ENCODE measurements around the gene CMTM5.
A peak's percentile ranks its signal among the peaks of the same experiment; 100 is the strongest.
"Not testable (repeated sequence)": the region's sequence is repeated elsewhere in the genome, so short reads cannot be mapped to it uniquely, and the experiment has no call there.

Gene CMTM5

DNA sequence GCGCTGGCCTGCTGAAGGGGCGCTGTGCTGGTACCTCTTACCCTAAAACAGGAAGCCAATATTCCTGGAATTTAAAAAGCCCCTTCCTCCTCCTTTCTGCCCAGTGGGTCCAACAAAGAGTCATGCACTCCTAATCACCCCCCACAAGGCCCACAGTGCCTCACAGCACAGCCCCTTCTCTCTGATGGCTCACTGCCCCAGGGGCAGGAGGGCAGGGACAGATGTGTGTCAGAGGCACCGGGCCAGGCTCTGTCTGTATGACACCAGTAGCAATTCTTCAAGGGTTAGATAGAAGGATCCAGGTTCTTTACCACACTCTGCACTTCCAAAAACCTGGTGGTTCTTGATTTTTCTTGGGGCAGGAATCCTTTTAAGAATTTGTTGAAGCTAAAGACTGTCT lies 22.3 kb downstream of the CMTM5 start:
- H3K27ac Mint-ChIP-seq, result no peak overlapping the region
- H3K36me3 Mint-ChIP-seq, result no peaks in the 10 kb centered on the region
- DNase-seq (ENCODE audit: low spot score in 2 of 2) (no peak), ATAC-seq (no peak)
- H3K4me3 Mint-ChIP-seq, result no peak overlapping the region
- H3K9me3 Mint-ChIP-seq, result no peaks in the 10 kb centered on the region
- no peaks in the 10 kb centered on the region for H3K4me1 Mint-ChIP-seq

DNA sequence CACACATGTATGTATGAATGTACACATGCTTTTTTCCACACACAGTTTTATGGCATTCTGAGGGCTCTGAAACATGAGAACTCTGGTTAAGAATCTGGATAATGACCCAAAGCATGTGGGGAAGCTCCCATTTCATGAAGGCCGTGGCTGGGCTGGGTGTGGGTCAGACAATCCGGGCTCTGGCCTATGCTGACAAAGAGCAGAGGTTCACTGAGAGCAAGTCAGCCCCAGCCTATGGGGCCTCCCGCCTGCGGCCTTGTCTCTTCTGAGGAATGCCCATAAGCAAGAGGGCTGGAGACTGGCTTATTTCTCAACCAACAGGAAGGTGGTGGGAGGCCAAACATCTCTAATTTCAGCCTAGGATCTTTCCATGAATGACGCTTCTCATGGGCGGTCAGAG lies 22.7 kb downstream of the CMTM5 start:
- H3K4me1 Mint-ChIP-seq, result no peaks in the 10 kb centered on the region
- H3K9me3 Mint-ChIP-seq, result no peaks in the 10 kb centered on the region
- no peak for ATAC-seq
- H3K36me3 Mint-ChIP-seq, result no peaks in the 10 kb centered on the region
- DNase-seq (ENCODE audit: low spot score in 2 of 2), result no peak
- H3K4me3 Mint-ChIP-seq, result no peak overlapping the region
- H3K27ac Mint-ChIP-seq, result peak overlapping the region; percentile 45

GRCh38 chr14:23400496-23401149 lies 23.8 kb downstream of the CMTM5 start:
- not testable (repeated sequence) for H3K36me3 Mint-ChIP-seq; H3K4me1 Mint-ChIP-seq; DNase-seq (ENCODE audit: low spot score in 2 of 2); H3K9me3 Mint-ChIP-seq; ATAC-seq; H3K27ac Mint-ChIP-seq; H3K4me3 Mint-ChIP-seq

DNA sequence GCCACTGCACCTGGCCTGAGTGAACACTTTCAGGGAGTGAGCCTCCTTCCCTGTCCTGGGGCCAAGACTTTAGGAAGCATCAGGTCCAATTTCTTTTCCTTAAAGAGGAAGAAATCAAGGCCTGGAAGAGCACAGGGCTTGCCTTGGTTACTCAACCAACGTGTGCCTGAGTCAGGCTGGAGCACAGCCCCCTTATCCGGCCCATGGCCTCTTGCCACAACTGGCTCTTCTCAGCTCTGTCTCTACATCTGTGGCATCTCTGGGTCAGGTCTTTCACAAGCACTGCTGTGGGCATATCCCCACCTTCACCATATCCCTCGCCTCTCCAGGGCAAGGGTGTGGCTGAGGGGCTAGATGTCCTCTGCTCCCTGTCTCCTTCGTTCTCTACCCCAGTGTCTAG lies 24.4 kb downstream of the CMTM5 start:
- DNase-seq (ENCODE audit: low spot score in 2 of 2) (no peak), ATAC-seq (no peak)
- Mint-ChIP-seq H3K36me3 (no peaks in the 10 kb centered on the region), H3K27ac (no peak overlapping the region), H3K9me3 (no peaks in the 10 kb centered on the region), H3K4me1 (peaks cover 5% of the 10 kb centered on the region), H3K4me3 (no peak overlapping the region)

- no peak for ATAC-seq
- Mint-ChIP-seq H3K4me1 (peaks cover 5% of the 10 kb centered on the region), H3K27ac (no peak overlapping the region), H3K4me3 (no peak overlapping the region), H3K9me3 (no peaks in the 10 kb centered on the region), H3K36me3 (no peaks in the 10 kb centered on the region)
- DNase-seq (ENCODE audit: low spot score in 2 of 2), result no peak
These were observed 25.7 kb downstream of the CMTM5 start for GRCh38 chr14:23402296-23403138.

DNA sequence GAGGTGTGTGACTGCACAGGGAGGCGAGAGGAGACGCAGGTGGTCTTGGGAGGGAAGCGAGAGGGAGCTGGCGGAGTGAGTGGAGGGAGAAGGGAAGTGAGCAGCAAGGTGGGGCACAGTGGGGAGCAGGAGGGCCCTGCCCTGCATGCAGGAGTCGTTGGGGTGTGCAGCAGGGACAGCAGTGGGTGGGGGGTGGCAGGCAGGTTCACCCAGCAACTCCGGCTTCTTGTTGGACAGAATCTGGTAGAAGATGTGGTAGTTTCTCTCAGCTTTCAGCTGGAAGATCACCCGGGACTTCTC lies 26.2 kb downstream of the CMTM5 start:
- no peak for ATAC-seq
- Mint-ChIP-seq H3K4me3 (no peak overlapping the region), H3K27ac (no peak overlapping the region), H3K9me3 (no peaks in the 10 kb centered on the region), H3K4me1 (peaks cover 5% of the 10 kb centered on the region), H3K36me3 (no peaks in the 10 kb centered on the region)
- DNase-seq (ENCODE audit: low spot score in 2 of 2), result no peak

DNA sequence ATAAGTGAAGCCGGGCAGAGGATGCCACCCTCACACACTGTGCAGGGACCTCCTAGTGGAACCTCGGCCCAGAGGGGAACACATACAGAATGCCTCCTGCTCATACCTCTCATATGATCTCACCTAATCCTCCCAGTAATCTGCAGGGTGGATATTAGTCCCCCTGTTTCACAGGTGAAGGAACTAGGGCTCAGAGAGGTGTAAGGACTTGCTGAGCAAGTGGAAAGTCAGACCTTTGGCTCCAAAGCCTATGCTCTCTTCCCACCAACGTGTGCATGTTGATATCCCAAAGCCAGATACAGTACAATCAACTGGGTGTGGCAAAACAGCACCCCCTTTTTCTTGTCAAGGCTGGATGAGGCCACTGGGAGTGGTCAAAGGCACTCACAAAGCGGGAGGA lies 27.1 kb downstream of the CMTM5 start:
- H3K4me1 Mint-ChIP-seq, result peaks cover 10% of the 10 kb centered on the region
- no peak overlapping the region for H3K4me3 Mint-ChIP-seq
- ATAC-seq, result no peak
- no peaks in the 10 kb centered on the region for H3K9me3 Mint-ChIP-seq
- no peak for DNase-seq (ENCODE audit: low spot score in 2 of 2)
- no peaks in the 10 kb centered on the region for H3K36me3 Mint-ChIP-seq
- no peak overlapping the region for H3K27ac Mint-ChIP-seq

DNA sequence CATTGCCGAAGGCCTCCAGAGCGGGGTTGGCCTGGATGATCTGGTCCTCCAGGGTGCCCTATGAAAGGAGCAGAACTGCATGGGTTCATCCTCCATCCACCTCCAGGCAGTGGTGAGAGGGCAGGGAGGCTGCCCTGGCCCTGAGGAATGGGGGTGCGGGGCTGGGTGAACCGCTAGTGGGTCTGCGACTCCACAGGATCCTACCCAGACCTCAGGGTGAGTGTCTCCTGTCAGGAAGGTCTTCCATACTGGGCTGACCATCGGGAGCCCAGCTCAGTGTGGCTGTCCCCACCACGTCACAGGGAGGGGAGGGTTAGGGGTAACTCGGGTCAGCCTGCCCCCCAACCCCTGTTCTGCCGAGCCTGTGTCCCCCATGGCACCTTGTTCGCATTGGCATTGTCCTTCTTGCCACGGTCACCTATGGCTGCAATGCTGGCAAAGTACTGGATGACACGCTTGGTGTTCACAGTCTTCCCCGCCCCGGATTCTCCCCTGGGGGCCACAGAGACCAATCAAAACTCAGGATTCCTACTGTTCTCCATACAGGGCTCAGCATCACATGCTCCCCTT lies 27.6 kb downstream of the CMTM5 start:
- Mint-ChIP-seq H3K36me3 (no peaks in the 10 kb centered on the region), H3K9me3 (no peaks in the 10 kb centered on the region)

GRCh38 chr14:23405096-23405495 lies 28.2 kb downstream of the CMTM5 start:
- no peak overlapping the region for H3K4me3 Mint-ChIP-seq

More for the DNA sequence above, 27.6 kb downstream of the CMTM5 start:
- ATAC-seq (no peak), DNase-seq (ENCODE audit: low spot score in 2 of 2) (no peak)
- H3K4me1 Mint-ChIP-seq, result peaks cover 12% of the 10 kb centered on the region
- H3K4me3 Mint-ChIP-seq, result no peak overlapping the region
- no peak overlapping the region for H3K27ac Mint-ChIP-seq

DNA sequence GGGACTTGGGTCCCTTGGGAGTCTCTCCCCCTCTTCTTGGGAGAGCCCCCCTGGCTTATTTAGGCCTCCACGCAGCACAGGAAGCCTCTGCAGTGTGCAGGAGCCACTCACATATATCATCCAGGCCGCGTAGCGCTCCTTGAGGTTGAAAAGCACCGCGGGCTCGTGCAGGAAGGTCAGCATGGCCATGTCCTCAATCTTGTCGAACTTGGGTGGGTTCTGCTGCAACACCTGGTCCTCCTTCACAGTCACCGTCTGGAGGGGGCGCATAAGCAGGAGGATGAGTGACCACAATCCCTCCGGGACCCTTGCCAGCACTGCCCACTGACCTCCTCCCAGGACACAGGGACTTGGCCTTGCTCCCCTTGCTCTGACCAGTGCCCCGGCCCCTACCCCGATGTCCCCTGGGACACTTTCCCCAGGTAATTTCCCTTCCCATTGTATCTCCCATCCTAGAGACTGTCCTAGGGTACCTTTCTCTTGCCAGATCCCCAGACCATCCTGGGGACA lies 28.7 kb downstream of the CMTM5 start:
- Mint-ChIP-seq H3K4me1 (peaks cover 12% of the 10 kb centered on the region), H3K27ac (no peak overlapping the region), H3K4me3 (no peak overlapping the region), H3K9me3 (no peaks in the 10 kb centered on the region), H3K36me3 (no peaks in the 10 kb centered on the region)
- ATAC-seq (no peak), DNase-seq (ENCODE audit: low spot score in 2 of 2) (no peak)

More at GRCh38 chr14:23405096-23405495, 28.2 kb downstream of the CMTM5 start:
- H3K4me1 Mint-ChIP-seq, result peaks cover 12% of the 10 kb centered on the region
- no peak for ATAC-seq
- H3K9me3 Mint-ChIP-seq, result no peaks in the 10 kb centered on the region
- no peak overlapping the region for H3K27ac Mint-ChIP-seq
- no peaks in the 10 kb centered on the region for H3K36me3 Mint-ChIP-seq
- DNase-seq (ENCODE audit: low spot score in 2 of 2), result no peak

DNA sequence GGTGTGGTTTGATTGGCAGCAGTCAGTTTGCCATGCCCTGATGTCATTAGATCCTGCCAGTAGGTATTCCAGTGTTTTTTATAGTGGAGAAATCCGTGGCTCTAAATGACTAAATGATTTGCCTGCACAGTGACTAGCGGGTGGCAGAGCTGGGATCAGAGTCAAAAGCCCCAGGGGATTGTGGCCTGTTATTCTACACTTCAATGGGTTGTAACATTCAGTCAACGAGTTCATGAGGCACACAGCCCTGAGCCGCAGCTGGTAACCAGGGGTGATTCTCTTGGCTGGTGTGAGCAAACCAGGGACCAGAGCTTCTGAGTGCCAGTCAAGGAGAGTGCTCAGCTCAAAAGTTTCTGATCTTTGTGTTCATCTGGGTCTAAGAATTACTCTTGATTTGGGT lies 29.4 kb downstream of the CMTM5 start:
- H3K4me1 Mint-ChIP-seq, result peaks cover 12% of the 10 kb centered on the region
- ATAC-seq (no peak), DNase-seq (ENCODE audit: low spot score in 2 of 2) (no peak)
- H3K27ac Mint-ChIP-seq, result no peak overlapping the region
- no peak overlapping the region for H3K4me3 Mint-ChIP-seq
- no peaks in the 10 kb centered on the region for H3K9me3 Mint-ChIP-seq
- H3K36me3 Mint-ChIP-seq, result no peaks in the 10 kb centered on the region

DNA sequence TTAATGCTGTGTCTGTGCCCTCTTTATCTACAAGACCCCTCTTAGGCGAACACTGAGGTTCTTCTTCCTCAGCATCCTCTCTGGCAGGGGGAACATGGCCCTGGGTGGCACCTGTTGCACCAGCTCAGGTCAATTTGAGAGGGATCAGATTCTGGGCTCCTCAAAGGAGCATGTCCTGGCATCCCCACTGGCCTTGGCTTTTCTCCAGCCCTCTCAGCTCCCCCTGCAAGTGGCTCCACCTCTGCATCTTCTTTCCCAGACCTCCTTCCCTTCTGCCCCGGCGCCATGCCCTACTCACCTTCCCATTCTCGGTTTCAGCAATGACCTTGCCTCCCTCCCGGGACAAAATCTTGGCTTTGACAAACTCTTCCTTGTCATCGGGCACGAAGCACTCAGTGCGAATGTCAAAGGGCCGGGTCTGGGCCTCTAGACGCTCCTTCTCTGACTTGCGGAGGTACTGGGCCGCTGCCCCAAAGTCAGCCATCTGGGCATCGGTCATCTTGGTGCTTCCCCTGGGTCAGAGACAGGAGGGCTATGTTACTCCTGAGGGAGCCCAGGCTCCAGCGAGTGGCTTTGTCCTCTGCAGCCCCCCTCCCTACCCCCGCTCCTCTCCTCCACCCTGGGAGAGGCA lies 30.0 kb downstream of the CMTM5 start:
- ATAC-seq, result no peak
- H3K4me3 Mint-ChIP-seq, result no peak overlapping the region
- H3K9me3 Mint-ChIP-seq, result no peaks in the 10 kb centered on the region
- H3K36me3 Mint-ChIP-seq, result no peaks in the 10 kb centered on the region
- no peak overlapping the region for H3K27ac Mint-ChIP-seq
- peaks cover 12% of the 10 kb centered on the region for H3K4me1 Mint-ChIP-seq
- no peak for DNase-seq (ENCODE audit: low spot score in 2 of 2)

- Mint-ChIP-seq H3K36me3 (no peaks in the 10 kb centered on the region), H3K4me1 (peaks cover 12% of the 10 kb centered on the region), H3K9me3 (no peaks in the 10 kb centered on the region), H3K4me3 (no peak within 1 kb of the TSS), H3K27ac (peak within 1 kb of the TSS; percentile 60)
- no peak for ATAC-seq
- DNase-seq (ENCODE audit: low spot score in 2 of 2), result no peak
These were observed 30.9 kb downstream of the CMTM5 start, which contains the start of gene MYH6 for GRCh38 chr14:23407516-23408306. Gene MYH6, minus strand, starts transcription at chr14:23408273. Its CDS starts 1,050 bp downstream, at chr14:23407223.

GRCh38 chr14:23408307-23408630 lies 31.4 kb downstream of the CMTM5 start:
- no peaks in the 10 kb centered on the region for H3K9me3 Mint-ChIP-seq
- ATAC-seq, result no peak
- no peaks in the 10 kb centered on the region for H3K36me3 Mint-ChIP-seq
- H3K4me3 Mint-ChIP-seq, result no peak overlapping the region
- peak overlapping the region; percentile 60 for H3K27ac Mint-ChIP-seq
- H3K4me1 Mint-ChIP-seq, result peaks cover 12% of the 10 kb centered on the region
- no peak for DNase-seq (ENCODE audit: low spot score in 2 of 2)

- Mint-ChIP-seq H3K4me3 (no peak overlapping the region), H3K4me1 (peaks cover 12% of the 10 kb centered on the region), H3K9me3 (no peaks in the 10 kb centered on the region), H3K27ac (peak overlapping the region; percentile 60), H3K36me3 (no peaks in the 10 kb centered on the region)
- peak; percentile 47 for ATAC-seq
- DNase-seq (ENCODE audit: low spot score in 2 of 2), result no peak
These were observed 32.6 kb downstream of the CMTM5 start for GRCh38 chr14:23409475-23409874.

Data from stimulated activated effector memory CD8-positive, alpha-beta T cell treated with anti-CD3 and anti-CD28 coated beads, Interleukin-12 subunit alpha, Interleukin-12 subunit beta, amount 100 ng/mL, for 72 hours (primary cell).